ENCODE results near the gene CRMP1. TPM values are rescaled to one million over a fixed set of nuclear protein-coding genes. Genes with fewer than 3 reads are reported as not detected.

The CRMP1 gene
- total RNA-seq, 2 donors from 2014 or later: not detected

DNA sequence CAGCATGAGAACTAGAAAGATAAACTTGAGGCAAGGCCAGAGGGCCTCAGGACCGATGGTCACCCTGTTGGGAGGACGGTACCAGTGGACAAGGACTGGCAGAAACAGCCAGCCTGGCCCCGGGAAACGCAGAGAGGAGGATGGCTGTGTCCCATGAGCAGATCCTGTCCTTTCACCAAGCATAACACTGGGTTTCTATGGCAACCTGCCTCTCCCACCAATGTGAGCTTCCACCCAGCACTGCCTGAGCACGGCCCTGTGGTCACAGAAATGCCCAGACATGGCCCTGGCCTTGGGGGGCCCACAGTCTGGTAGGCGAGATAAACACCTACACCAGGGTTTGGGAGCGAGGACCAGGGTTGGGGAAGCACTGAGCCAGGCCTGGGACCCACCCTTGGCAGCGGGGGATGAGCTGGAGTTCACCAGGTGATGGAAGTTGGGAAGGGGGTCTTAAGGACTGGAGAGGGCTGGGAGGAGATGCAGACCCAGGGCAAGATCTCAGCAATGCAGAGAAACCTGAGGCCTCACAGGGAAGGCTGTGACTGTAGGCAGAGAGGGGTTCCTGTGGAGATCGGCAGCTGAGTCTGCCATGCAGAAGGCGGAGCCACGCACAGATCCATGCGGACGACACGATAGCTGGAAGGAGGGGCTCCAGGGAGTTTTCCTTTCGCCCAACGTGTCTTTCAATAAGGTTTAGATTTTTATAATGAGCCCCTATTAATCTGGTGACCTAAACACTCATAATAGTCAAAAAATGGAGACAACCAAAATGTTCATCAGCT, 32.7 kb upstream of the CRMP1 start:
- Mint-ChIP-seq H3K36me3 (ENCODE audit: low read depth) (no peaks in the 10 kb centered on the region), H3K27ac (no peak overlapping the region), H3K4me1 (no peaks in the 10 kb centered on the region), H3K4me3 (no peak overlapping the region), H3K27me3 (peaks cover 24% of the 10 kb centered on the region), H3K9me3 (no peaks in the 10 kb centered on the region)
- ATAC-seq (replicated peaks): no peak

DNA sequence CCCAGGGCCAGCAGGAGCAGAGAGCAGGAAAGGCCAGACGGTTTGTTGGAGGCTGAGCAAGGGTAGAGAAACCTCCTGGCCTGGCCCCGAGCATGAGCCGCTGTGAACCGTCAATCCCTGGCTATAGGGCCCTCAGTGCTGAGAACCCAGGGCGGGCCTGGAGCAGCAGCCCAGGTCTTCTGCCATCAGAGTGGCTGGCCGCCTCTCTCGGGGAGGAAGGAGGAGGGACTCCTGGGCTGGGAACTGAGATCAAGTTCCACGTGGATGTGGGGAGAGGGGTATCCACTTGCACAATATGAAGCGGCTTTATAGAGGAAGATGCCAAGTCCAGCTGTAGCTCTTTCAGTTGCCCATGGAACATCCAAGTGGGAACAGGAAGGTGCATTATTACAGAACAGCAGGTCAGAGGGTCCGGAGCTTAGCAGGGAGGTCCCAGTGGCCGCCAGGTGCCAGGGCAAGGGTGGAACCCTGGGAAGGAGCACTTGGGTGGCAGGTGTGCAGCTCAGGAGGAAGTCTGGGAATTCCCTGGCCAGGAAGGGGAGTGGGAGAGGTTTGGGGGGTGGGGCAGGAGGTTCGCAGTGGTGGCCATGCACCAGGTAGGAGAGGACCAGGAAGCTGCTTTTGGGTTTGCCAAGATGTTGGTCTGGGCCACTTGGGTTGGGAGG, 31.7 kb upstream of the CRMP1 start:
- H3K36me3 Mint-ChIP-seq (ENCODE audit: low read depth): no peaks in the 10 kb centered on the region
- H3K4me1 Mint-ChIP-seq: no peaks in the 10 kb centered on the region

DNA sequence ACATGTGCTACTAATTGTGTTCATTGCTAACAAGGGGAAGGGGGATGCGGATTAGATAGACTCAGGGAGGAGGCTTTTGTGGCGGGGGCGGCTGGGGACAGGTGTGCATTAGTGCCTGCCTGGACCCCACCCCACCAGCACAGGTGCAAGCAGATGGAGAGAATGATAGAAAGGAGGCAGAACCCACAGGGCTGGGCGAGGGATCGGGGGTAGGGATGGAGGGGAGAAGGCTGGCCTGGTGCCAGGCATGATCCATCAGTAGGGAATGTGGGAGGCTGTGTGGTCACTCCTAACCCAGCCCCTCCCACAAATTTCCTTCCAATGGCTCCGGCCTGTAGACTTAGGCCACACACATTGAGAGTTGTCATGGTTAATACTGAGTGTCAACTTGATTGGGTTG, 30.5 kb upstream of the CRMP1 start:
- no peak overlapping the region for H3K4me3 Mint-ChIP-seq
- no peaks in the 10 kb centered on the region for H3K9me3 Mint-ChIP-seq
- no peaks in the 10 kb centered on the region for H3K4me1 Mint-ChIP-seq
- ATAC-seq (replicated peaks): no peak
- no peak overlapping the region for H3K27ac Mint-ChIP-seq
- peaks cover 19% of the 10 kb centered on the region for H3K27me3 Mint-ChIP-seq
- H3K36me3 Mint-ChIP-seq (ENCODE audit: low read depth): no peaks in the 10 kb centered on the region

More for the DNA sequence above, 31.7 kb upstream of the CRMP1 start:
- Mint-ChIP-seq H3K4me3 (no peak overlapping the region), H3K27ac (no peak overlapping the region), H3K27me3 (peaks cover 24% of the 10 kb centered on the region), H3K9me3 (no peaks in the 10 kb centered on the region)
- ATAC-seq (replicated peaks): no peak

DNA sequence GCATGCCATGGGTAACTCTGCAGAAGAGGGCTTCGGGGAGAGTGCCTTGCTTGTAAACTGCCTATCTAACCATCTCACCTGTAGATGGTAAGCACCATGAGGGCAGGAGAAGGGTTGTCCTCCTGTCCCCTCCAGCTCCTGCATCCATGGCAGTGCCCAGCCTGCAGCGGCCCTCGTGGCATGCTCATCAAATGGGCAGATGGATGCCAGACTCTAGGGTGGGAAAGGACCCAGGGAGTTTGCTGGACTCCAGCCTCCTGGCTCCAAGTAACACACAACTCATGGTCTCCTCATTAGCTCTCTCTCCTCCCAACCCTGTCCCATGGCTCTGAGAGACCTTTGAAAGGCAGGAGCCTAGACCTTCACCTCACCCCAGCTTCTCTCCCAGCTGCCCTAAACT, 29.7 kb upstream of the CRMP1 start:
- H3K4me1 Mint-ChIP-seq: no peaks in the 10 kb centered on the region
- no peak overlapping the region for H3K27ac Mint-ChIP-seq
- no peaks in the 10 kb centered on the region for H3K9me3 Mint-ChIP-seq
- H3K36me3 Mint-ChIP-seq (ENCODE audit: low read depth): no peaks in the 10 kb centered on the region
- ATAC-seq (replicated peaks): no peak
- peaks cover 13% of the 10 kb centered on the region for H3K27me3 Mint-ChIP-seq
- H3K4me3 Mint-ChIP-seq: no peak overlapping the region

DNA sequence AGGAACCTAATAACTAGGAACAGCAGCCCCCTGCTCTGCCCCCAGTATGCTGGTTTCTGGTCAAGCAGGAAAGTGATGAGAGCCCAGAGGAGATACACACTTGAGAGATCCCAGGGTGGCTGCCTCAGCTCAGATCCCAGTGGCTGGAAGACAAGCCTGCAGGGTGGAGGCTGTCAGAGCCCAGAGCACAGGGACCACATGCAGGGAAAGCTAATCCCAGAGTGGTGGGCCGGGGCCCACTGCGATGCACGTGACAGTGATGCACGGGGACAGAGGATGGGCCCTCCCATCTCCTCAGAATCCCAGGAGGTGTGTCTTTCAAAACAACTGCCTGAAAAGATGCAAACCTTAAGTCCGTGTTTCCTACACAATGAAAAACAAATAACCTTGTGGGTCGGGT, 29.1 kb upstream of the CRMP1 start:
- no peaks in the 10 kb centered on the region for H3K36me3 Mint-ChIP-seq (ENCODE audit: low read depth)
- H3K9me3 Mint-ChIP-seq: no peaks in the 10 kb centered on the region

DNA sequence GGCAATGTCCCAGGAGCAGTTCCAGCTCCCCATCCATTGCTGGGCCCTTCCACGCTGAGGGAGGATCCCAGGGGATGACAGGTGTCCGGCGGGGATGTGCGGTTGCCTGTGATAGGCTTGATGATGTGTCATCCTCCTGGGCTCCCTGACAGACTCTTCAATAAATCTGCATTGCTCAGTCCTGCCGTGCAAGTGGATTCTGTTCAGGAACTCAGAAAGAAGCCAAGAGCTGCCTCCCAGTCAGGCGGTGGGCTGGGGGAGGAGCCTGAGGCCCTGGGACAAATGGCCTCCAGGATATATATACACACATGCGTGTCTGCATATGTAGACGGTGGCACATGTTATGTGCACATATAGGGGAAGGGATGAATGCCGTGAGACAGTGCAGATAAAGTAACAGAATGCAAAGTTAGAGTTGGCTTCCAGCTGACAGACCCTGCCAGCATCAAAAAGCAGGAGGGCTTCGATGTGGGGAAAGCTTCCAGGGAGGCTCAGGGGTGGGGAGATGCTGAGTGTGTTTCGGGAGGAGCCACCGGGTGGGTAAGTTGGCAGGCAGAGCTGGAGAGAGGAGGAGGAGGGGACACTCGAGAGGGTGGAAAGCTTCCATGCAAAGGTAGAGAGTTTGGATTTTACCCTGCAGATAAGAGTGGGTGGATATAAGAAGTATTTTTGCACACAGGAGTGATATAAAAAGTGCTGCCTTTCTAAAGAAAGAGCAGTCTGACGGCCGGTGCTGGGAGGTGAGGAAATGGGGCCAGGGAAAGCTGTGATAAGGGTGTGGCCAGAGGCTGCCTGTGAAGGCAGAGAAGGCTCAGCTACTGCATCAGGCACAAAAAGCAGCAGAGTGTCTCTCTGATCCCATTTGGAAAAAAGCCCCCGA, 28.5 kb upstream of the CRMP1 start:
- no peaks in the 10 kb centered on the region for H3K36me3 Mint-ChIP-seq (ENCODE audit: low read depth)
- H3K4me1 Mint-ChIP-seq: no peaks in the 10 kb centered on the region
- ATAC-seq (replicated peaks): no peak
- H3K27me3 Mint-ChIP-seq: peaks cover 11% of the 10 kb centered on the region
- H3K9me3 Mint-ChIP-seq: no peaks in the 10 kb centered on the region
- H3K27ac Mint-ChIP-seq: no peak overlapping the region
- H3K4me3 Mint-ChIP-seq: no peak overlapping the region

More for the DNA sequence above, 29.1 kb upstream of the CRMP1 start:
- Mint-ChIP-seq H3K4me1 (no peaks in the 10 kb centered on the region), H3K27me3 (peaks cover 11% of the 10 kb centered on the region), H3K4me3 (no peak overlapping the region), H3K27ac (no peak overlapping the region)
- no peak for ATAC-seq (replicated peaks)

DNA sequence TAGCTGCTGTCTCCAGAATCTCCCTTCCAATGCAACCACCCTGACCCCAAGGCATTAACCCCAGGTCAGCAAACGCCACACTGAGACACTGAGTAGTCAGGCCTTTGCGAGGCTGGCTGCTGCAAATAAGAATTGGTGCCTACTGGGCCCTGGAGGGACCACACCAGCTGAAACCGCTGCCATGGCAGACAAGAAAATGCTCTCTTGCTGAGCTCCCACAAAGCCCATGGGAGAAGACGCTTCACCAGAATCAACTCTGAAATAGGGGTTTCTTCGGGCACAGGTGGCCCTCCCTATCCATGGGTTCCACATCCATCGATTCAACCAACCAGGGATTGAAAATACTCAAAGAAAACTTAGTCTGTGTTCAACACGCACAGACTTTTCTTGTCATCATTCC, 26.7 kb upstream of the CRMP1 start:
- Mint-ChIP-seq H3K4me3 (no peak overlapping the region), H3K27me3 (peaks cover 23% of the 10 kb centered on the region), H3K27ac (no peak overlapping the region), H3K9me3 (no peaks in the 10 kb centered on the region), H3K36me3 (ENCODE audit: low read depth) (no peaks in the 10 kb centered on the region), H3K4me1 (no peaks in the 10 kb centered on the region)
- ATAC-seq (replicated peaks): no peak

DNA sequence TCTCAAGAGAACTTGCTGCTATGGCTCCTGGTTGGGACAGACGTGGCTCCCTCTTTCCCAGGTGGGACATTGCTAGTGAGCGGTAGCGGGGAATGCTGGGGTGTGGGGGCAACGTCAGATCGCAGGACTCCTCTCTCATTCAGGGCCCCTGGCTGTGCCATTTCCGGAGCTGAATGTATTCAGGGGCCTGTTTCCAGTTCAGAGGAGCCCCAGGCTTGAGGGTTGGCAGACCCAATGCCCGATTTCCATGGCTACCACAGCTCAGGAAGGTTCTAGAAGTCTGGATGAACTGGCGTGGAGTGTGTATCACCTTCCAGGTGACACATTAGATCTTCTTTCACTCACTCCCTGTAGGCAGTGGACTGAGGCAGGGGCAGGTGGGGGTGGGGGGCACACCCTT, 26.2 kb upstream of the CRMP1 start:
- no peaks in the 10 kb centered on the region for H3K4me1 Mint-ChIP-seq
- no peak for ATAC-seq (replicated peaks)
- H3K27me3 Mint-ChIP-seq: peaks cover 24% of the 10 kb centered on the region
- H3K36me3 Mint-ChIP-seq (ENCODE audit: low read depth): no peaks in the 10 kb centered on the region
- no peak overlapping the region for H3K27ac Mint-ChIP-seq
- no peak overlapping the region for H3K4me3 Mint-ChIP-seq
- H3K9me3 Mint-ChIP-seq: no peaks in the 10 kb centered on the region

DNA sequence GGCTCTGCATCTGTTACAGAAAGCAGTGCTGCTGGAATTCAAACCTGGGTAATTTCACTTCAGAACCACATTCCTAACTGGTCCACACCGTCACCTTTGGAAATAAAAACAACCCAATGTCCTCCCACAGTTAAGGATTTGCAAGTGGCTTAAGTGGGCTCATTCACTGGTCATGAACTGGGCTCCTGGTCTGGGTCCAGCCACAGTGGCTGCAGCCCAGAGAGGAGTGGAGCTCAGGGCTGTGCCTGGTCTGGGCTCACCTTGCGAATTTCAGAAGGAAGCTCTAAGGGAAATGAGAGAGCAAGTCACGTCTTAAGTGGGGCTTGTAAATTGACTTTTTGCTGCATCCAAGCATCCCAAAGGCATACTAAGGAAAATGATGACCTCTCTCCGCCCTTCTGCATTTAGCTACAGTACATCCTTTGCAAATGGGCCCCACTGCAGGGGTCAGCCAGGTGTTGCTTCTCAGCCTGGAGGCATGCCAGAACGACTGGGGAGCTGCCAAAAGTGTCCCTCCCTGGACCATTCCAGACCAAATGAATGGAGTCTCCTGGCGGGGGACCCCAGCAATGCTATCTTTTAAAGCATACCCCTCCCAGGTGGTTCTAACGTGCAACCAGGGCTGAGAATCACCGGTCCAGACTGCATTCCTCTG, 25.6 kb upstream of the CRMP1 start:
- no peak overlapping the region for H3K4me3 Mint-ChIP-seq
- H3K9me3 Mint-ChIP-seq: no peaks in the 10 kb centered on the region
- no peaks in the 10 kb centered on the region for H3K4me1 Mint-ChIP-seq
- no peak for ATAC-seq (replicated peaks)
- no peaks in the 10 kb centered on the region for H3K36me3 Mint-ChIP-seq (ENCODE audit: low read depth)
- no peak overlapping the region for H3K27ac Mint-ChIP-seq
- H3K27me3 Mint-ChIP-seq: peaks cover 24% of the 10 kb centered on the region

DNA sequence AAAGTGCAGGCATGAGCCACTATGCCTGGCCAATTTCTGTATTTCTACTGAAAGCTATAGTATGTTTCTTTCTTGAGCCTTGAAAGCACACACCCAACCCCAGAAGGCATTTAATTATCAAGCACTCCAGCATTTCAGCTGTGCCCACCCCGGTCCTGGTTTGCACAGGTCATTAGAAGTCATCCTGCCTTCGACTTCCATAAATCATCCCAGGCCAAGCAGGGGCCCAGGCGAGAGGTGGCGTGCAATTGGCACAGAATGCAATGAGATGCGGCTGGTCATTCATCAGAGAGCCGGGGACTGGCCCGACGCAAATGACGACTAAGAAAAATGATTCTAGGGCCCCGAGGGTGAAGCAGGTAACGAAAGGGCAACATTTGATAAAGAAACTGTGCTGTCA, 24.8 kb upstream of the CRMP1 start:
- no peak overlapping the region for H3K27ac Mint-ChIP-seq
- H3K9me3 Mint-ChIP-seq: no peaks in the 10 kb centered on the region
- H3K36me3 Mint-ChIP-seq (ENCODE audit: low read depth): no peaks in the 10 kb centered on the region
- H3K27me3 Mint-ChIP-seq: peaks cover 20% of the 10 kb centered on the region
- no peak for ATAC-seq (replicated peaks)
- H3K4me3 Mint-ChIP-seq: no peak overlapping the region
- no peaks in the 10 kb centered on the region for H3K4me1 Mint-ChIP-seq

DNA sequence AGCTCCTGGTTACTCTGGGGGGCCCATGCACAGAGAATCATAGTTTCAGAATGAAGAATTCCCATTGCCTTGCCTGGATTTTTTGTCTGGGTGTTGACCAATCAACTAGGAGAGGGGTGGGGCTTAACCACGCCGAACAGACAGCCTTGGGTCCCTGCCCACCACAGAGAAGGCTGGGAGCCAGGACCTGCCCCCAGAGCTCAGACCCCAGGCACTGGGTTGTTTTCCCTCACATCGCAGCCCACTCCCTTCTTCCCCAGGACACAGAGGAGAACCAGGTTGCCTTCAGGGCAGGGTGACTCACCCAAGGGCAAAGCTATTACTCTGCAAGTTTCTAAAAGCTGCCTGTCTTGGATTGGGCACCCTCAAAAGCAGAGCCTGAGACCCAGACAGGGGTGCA, 23.3 kb upstream of the CRMP1 start:
- Mint-ChIP-seq H3K27ac (no peak overlapping the region), H3K9me3 (peaks cover 6% of the 10 kb centered on the region)
- no peak for ATAC-seq (replicated peaks)

DNA sequence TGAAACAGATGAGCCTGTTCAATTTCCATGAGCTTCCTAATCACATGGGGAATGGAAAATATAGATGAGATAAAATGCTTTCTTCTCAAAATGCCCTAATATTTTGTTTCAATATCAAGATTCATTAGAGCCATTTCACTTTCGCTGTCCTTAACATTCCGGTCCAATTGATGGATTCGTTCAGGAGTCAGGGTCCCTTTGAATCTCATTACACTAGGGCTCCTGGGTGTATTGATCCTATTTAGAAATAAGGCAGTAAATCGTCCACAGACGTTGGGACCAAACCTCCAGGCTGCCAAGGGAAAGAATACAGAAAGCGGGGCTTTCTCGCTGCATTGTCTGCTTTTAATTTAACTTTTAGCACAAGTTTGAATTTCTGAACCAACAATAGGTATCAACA, 20.6 kb upstream of the CRMP1 start:
- Mint-ChIP-seq H3K4me1 (no peaks in the 10 kb centered on the region), H3K36me3 (ENCODE audit: low read depth) (no peaks in the 10 kb centered on the region), H3K4me3 (no peak overlapping the region), H3K27ac (no peak overlapping the region), H3K9me3 (peaks cover 6% of the 10 kb centered on the region), H3K27me3 (peaks cover 13% of the 10 kb centered on the region)
- no peak for ATAC-seq (replicated peaks)

More for the DNA sequence above, 23.3 kb upstream of the CRMP1 start:
- Mint-ChIP-seq H3K27me3 (peaks cover 18% of the 10 kb centered on the region), H3K4me3 (no peak overlapping the region), H3K4me1 (no peaks in the 10 kb centered on the region), H3K36me3 (ENCODE audit: low read depth) (no peaks in the 10 kb centered on the region)

DNA sequence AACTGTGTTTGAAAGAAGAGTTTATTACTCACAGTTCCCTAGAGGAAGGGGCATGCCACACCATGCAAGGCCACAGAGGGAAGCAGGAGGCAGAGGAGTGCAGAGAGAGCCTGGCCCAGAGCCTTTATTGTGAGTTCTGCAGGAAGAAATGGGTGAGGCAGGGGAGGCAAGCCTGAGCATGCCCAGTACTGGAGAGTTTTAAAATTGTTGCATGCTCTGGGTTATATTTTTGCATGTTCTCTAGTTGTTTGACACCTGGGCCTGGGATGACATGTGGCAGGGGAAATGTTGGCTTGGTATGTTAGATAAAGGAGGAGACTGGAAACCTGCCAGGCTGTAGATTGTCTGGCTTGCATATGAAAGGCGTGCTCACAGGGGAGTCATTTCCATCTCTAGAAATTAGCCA, 19.7 kb upstream of the CRMP1 start:
- ATAC-seq (replicated peaks): no peak
- Mint-ChIP-seq H3K27ac (no peak overlapping the region), H3K4me3 (no peak overlapping the region), H3K9me3 (peaks cover 7% of the 10 kb centered on the region), H3K4me1 (no peaks in the 10 kb centered on the region), H3K27me3 (peaks cover 13% of the 10 kb centered on the region), H3K36me3 (ENCODE audit: low read depth) (no peaks in the 10 kb centered on the region)

DNA sequence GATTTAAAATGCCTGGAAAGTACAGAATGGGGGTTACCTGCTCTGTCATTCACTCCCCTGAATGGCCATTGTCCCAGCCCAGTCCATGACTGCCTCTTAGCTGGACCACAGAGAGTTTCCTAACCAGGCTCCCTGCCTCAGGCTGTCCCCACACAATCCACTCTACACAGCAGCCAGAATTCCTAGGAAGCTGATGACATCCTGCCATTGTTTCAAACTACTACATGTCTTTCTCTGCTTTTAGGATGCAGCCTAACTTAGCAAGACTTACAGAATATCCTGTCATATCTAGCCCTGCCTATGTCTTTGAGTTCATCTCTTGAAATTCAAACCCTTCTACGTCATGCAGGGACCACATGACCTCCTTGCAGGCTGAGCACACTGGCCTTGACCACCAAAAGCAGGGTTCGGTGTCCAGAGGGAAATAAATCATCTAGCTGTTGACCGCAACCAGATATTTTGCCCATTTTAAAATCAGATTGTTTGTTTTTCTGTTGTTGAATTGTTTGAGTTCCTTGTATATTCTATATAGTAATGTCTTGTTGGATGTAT, 16.1 kb upstream of the CRMP1 start:
- H3K4me3 Mint-ChIP-seq: no peak overlapping the region
- no peaks in the 10 kb centered on the region for H3K36me3 Mint-ChIP-seq (ENCODE audit: low read depth)
- H3K4me1 Mint-ChIP-seq: no peaks in the 10 kb centered on the region
- H3K27ac Mint-ChIP-seq: no peak overlapping the region
- H3K27me3 Mint-ChIP-seq: peaks cover 20% of the 10 kb centered on the region
- H3K9me3 Mint-ChIP-seq: peaks cover 17% of the 10 kb centered on the region
- ATAC-seq (replicated peaks): no peak

Measured in activated T-helper 17 cell treated with anti-CD3 and anti-CD28 coated beads, Interleukin-2, amount 50 U/mL, for 72 hours (primary cell).